ENCODE measurements around the gene GPR137. TPM values are rescaled to one million over a fixed set of nuclear protein-coding genes. Genes with fewer than 3 reads are reported as not detected.

The GPR137 gene
- total RNA-seq, 1 donor, result 10.8 TPM

GRCh38 chr11:64295760-64296159 is 10.1 kb downstream of the GPR137 start:
- TF ChIP-seq, protein P1, sequence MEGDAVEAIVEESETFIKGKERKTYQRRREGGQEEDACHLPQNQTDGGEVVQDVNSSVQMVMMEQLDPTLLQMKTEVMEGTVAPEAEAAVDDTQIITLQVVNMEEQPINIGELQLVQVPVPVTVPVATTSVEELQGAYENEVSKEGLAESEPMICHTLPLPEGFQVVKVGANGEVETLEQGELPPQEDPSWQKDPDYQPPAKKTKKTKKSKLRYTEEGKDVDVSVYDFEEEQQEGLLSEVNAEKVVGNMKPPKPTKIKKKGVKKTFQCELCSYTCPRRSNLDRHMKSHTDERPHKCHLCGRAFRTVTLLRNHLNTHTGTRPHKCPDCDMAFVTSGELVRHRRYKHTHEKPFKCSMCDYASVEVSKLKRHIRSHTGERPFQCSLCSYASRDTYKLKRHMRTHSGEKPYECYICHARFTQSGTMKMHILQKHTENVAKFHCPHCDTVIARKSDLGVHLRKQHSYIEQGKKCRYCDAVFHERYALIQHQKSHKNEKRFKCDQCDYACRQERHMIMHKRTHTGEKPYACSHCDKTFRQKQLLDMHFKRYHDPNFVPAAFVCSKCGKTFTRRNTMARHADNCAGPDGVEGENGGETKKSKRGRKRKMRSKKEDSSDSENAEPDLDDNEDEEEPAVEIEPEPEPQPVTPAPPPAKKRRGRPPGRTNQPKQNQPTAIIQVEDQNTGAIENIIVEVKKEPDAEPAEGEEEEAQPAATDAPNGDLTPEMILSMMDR (IDR thresholded peaks at IDR 0.05; ENCODE audit: insufficient read depth, low read depth, low read length), result no peak
- no peak for DNase-seq (ENCODE audit: low read depth)
- no peak overlapping the region for H3K4me3 ChIP-seq (ENCODE audit: low read depth, low read length)

DNA sequence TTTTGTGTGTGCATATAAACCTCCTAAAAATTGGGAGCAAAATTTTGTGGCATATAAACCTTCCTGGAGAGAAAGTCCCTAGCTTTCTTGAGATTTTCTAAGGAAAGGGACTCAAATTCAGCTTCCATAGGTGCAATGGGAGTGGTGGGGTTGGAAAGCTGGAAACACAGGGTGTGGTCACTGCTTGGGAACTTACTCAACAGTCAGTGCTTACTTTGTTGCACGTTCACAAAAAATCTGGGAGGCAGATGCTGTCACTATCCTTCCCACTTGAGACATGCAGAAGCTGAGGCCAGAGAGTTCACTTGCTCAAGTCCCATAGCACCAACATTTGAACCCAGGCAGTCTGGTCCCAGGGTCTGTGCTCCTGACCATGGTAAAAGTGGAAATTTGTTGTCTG is 10.6 kb downstream of the GPR137 start:
- no peak for DNase-seq (ENCODE audit: low read depth)
- TF ChIP-seq, protein P1 (IDR thresholded peaks at IDR 0.05; ENCODE audit: insufficient read depth, low read depth, low read length), result no peak
- H3K4me3 ChIP-seq (ENCODE audit: low read depth, low read length), result no peak overlapping the region

- TF ChIP-seq, protein P1 (IDR thresholded peaks at IDR 0.05; ENCODE audit: insufficient read depth, low read depth, low read length), result no peak
These were observed 11.4 kb downstream of the GPR137 start for GRCh38 chr11:64296830-64297698.

GRCh38 chr11:64297699-64298358 is 12.2 kb downstream of the GPR137 start:
- H3K4me3 ChIP-seq (ENCODE audit: low read depth, low read length), result no peak overlapping the region
- TF ChIP-seq, protein P1 (IDR thresholded peaks at IDR 0.05; ENCODE audit: insufficient read depth, low read depth, low read length), result no peak
- DNase-seq (ENCODE audit: low read depth), result no peak

More at GRCh38 chr11:64296830-64297698, 11.4 kb downstream of the GPR137 start:
- no peak for DNase-seq (ENCODE audit: low read depth)
- no peak overlapping the region for H3K4me3 ChIP-seq (ENCODE audit: low read depth, low read length)

GRCh38 chr11:64298966-64299846 is 13.6 kb downstream of the GPR137 start:
- peak overlapping the region; percentile 38 for H3K4me3 ChIP-seq (ENCODE audit: low read depth, low read length)
- DNase-seq (ENCODE audit: low read depth), result peak; percentile 24
- TF ChIP-seq, protein P1 (IDR thresholded peaks at IDR 0.05; ENCODE audit: insufficient read depth, low read depth, low read length), result no peak

GRCh38 chr11:64299847-64300648 is 14.4 kb downstream of the GPR137 start, which contains the start of gene CATSPERZ:
CATSPERZ (plus strand) TSS chr11:64300358; CDS start chr11:64300411, 53 bp downstream.
- peak within 1 kb of the TSS; percentile 49 for H3K4me3 ChIP-seq (ENCODE audit: low read depth, low read length)
- TF ChIP-seq, protein P1 (IDR thresholded peaks at IDR 0.05; ENCODE audit: insufficient read depth, low read depth, low read length), result no peak
- DNase-seq (ENCODE audit: low read depth), result no peak

All from fibroblast of villous mesenchyme (primary cell).